Measurements from ENCODE around the gene JMJD6. TPM values are rescaled to one million over a fixed set of nuclear protein-coding genes. Genes with fewer than 3 reads are reported as not detected.

The JMJD6 gene
- total RNA-seq, 1 experiment from 2014 or later, result 47.6 TPM

DNA sequence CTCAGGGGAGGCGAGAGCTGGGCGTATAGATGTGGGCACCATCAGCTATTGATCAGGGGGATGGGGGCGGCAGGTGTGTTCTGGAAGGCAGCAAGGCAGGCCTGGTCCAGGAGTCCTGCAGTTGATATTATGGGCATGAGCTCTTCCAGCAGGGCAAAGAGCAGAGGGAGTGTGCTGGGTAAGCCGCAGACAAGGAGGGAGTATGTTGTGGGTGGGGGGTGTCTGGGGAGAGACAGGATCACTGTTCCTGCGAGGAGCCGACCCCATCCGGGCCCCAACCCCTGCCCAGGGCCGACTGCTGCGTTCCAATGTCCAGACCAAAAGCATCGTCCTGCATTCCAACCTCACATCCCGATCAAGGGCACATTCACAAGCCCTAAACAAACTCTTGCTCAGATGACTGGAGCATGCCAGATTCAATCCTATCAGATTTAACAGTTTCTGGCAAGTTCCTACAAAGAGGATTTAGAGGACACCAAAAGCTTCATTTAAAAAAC, 24.9 kb downstream of the JMJD6 start:
- Histone ChIP-seq H3K9me3 (ENCODE audit: control insufficient read depth in 1 of 2, insufficient read depth in 1 of 2, low read depth in 1 of 2, low read length in 2 of 2) (no peaks in the 10 kb centered on the region), H3K36me3 (ENCODE audit: control insufficient read depth in 1 of 2, insufficient read depth in 2 of 2, low read length in 2 of 2) (no peaks in the 10 kb centered on the region), H3K4me3 (replicated peaks in 1 of 2; ENCODE audit: low read depth in 1 of 2, low read length in 2 of 2) (no peak overlapping the region), H3K9me2 (ENCODE audit: insufficient read depth) (no peaks in the 10 kb centered on the region), H3K27me3 (ENCODE audit: insufficient read depth, low read length) (no peaks in the 10 kb centered on the region), H3K4me2 (ENCODE audit: low read length) (no peak overlapping the region), H3K27ac (ENCODE audit: low read depth, low read length) (no peak overlapping the region), H3K9ac (ENCODE audit: low read length) (no peak overlapping the region), H2AFZ (ENCODE audit: low read depth, low read length, poor library complexity, severe bottlenecking) (no peak overlapping the region), H4K20me1 (ENCODE audit: insufficient read depth) (no peaks in the 10 kb centered on the region), H3K4me1 (ENCODE audit: control insufficient read depth in 1 of 2, insufficient read depth in 2 of 2, low read length in 2 of 2) (peaks cover 0 to 12% of the 10 kb centered on the region in 2 experiments; a peak in 2 of 4 replicates), H3K79me2 (ENCODE audit: insufficient read depth, low read length) (peaks cover 15% of the 10 kb centered on the region)
- no TSS peak for BruUV-seq (replicated peaks)
- RAD21 ChIA-PET (ENCODE audit: low non-redundant PET in 1 of 2, low total read pairs in 2 of 2, uncharacterized antibody in 2 of 2, unreplicated experiment in 2 of 2), result no interaction called here
- TF ChIP-seq POLR2A (IDR thresholded peaks at IDR 0.05; ENCODE audit: borderline replicate concordance, extremely low read depth, insufficient read depth, insufficient read length) (no peak), SP1 (IDR thresholded peaks at IDR 0.05; ENCODE audit: low read depth) (no peak), ZFX (IDR thresholded peaks at IDR 0.05) (no peak), RAD21 (IDR thresholded peaks at IDR 0.05; ENCODE audit: low read depth) (no peak), EGR1 (IDR thresholded peaks at IDR 0.05; ENCODE audit: low read depth) (no peak), YY1 (IDR thresholded peaks at IDR 0.05; ENCODE audit: extremely low read depth, insufficient replicate concordance, low read depth, low read length) (no peak), FOSL1 (IDR thresholded peaks at IDR 0.05; ENCODE audit: low read depth) (no peak), JUND (IDR thresholded peaks at IDR 0.05) (no peak), SIN3A (IDR thresholded peaks at IDR 0.05; ENCODE audit: low read depth) (no peak), CBX3 (IDR thresholded peaks at IDR 0.05; ENCODE audit: low read depth) (no peak), SRF (IDR thresholded peaks at IDR 0.05; ENCODE audit: low read depth) (no peak)
- TF ChIP-seq, protein P1, sequence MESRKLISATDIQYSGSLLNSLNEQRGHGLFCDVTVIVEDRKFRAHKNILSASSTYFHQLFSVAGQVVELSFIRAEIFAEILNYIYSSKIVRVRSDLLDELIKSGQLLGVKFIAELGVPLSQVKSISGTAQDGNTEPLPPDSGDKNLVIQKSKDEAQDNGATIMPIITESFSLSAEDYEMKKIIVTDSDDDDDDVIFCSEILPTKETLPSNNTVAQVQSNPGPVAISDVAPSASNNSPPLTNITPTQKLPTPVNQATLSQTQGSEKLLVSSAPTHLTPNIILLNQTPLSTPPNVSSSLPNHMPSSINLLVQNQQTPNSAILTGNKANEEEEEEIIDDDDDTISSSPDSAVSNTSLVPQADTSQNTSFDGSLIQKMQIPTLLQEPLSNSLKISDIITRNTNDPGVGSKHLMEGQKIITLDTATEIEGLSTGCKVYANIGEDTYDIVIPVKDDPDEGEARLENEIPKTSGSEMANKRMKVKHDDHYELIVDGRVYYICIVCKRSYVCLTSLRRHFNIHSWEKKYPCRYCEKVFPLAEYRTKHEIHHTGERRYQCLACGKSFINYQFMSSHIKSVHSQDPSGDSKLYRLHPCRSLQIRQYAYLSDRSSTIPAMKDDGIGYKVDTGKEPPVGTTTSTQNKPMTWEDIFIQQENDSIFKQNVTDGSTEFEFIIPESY (IDR thresholded peaks at IDR 0.05; ENCODE audit: extremely low read depth, insufficient replicate concordance, low read length), result no peak
- TF ChIP-seq, protein P2, sequence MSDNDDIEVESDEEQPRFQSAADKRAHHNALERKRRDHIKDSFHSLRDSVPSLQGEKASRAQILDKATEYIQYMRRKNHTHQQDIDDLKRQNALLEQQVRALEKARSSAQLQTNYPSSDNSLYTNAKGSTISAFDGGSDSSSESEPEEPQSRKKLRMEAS (IDR thresholded peaks at IDR 0.05), result no peak
- TF ChIP-seq, protein P3, sequence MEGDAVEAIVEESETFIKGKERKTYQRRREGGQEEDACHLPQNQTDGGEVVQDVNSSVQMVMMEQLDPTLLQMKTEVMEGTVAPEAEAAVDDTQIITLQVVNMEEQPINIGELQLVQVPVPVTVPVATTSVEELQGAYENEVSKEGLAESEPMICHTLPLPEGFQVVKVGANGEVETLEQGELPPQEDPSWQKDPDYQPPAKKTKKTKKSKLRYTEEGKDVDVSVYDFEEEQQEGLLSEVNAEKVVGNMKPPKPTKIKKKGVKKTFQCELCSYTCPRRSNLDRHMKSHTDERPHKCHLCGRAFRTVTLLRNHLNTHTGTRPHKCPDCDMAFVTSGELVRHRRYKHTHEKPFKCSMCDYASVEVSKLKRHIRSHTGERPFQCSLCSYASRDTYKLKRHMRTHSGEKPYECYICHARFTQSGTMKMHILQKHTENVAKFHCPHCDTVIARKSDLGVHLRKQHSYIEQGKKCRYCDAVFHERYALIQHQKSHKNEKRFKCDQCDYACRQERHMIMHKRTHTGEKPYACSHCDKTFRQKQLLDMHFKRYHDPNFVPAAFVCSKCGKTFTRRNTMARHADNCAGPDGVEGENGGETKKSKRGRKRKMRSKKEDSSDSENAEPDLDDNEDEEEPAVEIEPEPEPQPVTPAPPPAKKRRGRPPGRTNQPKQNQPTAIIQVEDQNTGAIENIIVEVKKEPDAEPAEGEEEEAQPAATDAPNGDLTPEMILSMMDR (IDR thresholded peaks at IDR 0.05 in 2 of 3, conservative IDR thresholded peaks at IDR 0.05 in 1 of 3; ENCODE audit: borderline replicate concordance in 1 of 3, insufficient read depth in 1 of 3, low read depth in 2 of 3, low read length in 2 of 3), result no peak
- TF ChIP-seq, protein P4, sequence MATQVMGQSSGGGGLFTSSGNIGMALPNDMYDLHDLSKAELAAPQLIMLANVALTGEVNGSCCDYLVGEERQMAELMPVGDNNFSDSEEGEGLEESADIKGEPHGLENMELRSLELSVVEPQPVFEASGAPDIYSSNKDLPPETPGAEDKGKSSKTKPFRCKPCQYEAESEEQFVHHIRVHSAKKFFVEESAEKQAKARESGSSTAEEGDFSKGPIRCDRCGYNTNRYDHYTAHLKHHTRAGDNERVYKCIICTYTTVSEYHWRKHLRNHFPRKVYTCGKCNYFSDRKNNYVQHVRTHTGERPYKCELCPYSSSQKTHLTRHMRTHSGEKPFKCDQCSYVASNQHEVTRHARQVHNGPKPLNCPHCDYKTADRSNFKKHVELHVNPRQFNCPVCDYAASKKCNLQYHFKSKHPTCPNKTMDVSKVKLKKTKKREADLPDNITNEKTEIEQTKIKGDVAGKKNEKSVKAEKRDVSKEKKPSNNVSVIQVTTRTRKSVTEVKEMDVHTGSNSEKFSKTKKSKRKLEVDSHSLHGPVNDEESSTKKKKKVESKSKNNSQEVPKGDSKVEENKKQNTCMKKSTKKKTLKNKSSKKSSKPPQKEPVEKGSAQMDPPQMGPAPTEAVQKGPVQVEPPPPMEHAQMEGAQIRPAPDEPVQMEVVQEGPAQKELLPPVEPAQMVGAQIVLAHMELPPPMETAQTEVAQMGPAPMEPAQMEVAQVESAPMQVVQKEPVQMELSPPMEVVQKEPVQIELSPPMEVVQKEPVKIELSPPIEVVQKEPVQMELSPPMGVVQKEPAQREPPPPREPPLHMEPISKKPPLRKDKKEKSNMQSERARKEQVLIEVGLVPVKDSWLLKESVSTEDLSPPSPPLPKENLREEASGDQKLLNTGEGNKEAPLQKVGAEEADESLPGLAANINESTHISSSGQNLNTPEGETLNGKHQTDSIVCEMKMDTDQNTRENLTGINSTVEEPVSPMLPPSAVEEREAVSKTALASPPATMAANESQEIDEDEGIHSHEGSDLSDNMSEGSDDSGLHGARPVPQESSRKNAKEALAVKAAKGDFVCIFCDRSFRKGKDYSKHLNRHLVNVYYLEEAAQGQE (IDR thresholded peaks at IDR 0.05; ENCODE audit: low read depth), result no peak
- DNase-seq (ENCODE audit: low read depth, low spot score) (no peak), ATAC-seq (no peak)
- CTCF ChIA-PET, result interaction anchor here (0.6 to 1.0 kb wide), 3 partner anchors 12 to 215 kb away, joined by 3 to 4 read pairs (median 3); no protein-coding TSS in a partner anchor
- intact Hi-C loops (cut with micrococcal nuclease), result no loop called here
- POLR2A ChIA-PET, result no interaction called here
